22Rv1 (cell line): ENCODE results near the gene ANO9.

Experiments
- H3K27ac ChIP-seq: fragments of 450-650 bp; 2 replicates; pipeline ENCODE4 v1.5.1; 2017
- ZFX ChIP-seq: fragments of 450-650 bp; IDR thresholded peaks from 2 replicates; pipeline ENCODE4 v1.6.1; 2017; ENCODE audit warnings: antibody characterized with exemption, borderline replicate concordance
- TF ChIP-seq, protein P1 (sequence below): fragments of 450-650 bp; IDR thresholded peaks from 2 replicates; pipeline ENCODE4 v1.5.1; 2017; ENCODE audit warnings: mild to moderate bottlenecking

The ANO9 gene

DNA sequence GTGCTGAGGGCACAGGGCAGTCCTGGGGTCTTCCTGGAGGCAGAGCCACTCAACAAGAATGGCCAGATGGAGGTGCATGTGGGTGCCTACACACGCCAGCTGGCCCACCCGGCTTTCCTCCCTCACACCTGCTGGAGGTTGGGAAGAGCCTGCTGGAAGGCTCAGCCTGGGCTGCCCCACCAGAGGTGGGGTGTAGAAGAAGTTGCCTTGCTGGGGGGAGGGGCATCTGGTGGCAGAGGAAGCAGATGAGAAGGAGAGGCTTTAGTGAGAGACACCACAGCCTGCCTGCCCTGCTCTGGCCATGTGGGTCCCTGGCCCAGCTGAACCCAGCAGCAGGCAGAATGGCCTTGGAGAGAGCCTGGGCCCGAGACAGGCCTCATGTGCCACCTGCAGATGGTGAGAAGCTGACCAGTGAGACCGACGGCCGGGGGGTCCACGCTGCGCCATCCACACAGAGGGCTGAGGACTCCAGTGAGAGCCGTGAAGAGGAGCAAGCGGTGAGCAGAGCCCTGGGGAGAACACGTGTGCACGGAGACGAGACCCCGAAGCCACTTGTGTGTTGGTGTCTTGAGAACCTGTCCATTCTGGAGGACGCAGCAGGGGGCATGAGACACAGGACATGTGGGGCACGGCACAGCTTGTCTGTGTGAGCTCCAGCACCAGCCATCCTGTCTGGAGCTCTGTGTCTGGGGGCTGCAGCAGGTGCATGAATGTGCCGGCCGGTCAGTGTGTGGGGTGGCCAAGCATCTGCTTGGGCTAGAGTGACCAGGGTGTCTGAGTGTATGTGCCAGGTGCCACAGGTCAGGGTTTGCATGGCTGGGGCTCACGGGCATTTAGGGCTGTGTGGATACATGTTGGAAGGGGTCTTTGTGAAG lies 69.9 kb downstream of the ANO9 start:
- TF ChIP-seq ZFX = no peak
- TF ChIP-seq, protein P1, sequence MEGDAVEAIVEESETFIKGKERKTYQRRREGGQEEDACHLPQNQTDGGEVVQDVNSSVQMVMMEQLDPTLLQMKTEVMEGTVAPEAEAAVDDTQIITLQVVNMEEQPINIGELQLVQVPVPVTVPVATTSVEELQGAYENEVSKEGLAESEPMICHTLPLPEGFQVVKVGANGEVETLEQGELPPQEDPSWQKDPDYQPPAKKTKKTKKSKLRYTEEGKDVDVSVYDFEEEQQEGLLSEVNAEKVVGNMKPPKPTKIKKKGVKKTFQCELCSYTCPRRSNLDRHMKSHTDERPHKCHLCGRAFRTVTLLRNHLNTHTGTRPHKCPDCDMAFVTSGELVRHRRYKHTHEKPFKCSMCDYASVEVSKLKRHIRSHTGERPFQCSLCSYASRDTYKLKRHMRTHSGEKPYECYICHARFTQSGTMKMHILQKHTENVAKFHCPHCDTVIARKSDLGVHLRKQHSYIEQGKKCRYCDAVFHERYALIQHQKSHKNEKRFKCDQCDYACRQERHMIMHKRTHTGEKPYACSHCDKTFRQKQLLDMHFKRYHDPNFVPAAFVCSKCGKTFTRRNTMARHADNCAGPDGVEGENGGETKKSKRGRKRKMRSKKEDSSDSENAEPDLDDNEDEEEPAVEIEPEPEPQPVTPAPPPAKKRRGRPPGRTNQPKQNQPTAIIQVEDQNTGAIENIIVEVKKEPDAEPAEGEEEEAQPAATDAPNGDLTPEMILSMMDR = no peak
- no peak overlapping the region for H3K27ac ChIP-seq

DNA sequence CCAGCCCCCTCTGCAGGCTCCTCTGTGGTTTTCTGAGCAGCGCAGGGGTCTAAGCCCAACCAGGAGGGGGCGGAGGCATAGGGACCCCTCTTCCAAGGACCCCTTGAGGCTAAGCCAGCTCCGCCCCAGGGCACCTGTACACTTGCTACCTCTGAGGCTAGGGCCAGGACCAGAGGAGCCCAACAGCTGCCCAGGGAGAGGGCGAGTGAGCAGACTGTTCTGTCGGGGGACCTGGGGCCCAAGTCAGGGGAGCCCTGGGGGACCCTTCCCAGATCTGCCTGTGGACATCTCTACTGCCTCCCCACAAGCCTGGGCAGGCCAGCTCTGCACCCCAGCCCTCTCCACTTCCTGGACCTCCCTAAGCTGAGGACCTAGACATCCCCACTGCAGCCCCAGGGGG lies 70.8 kb downstream of the ANO9 start:
- H3K27ac ChIP-seq = no peak overlapping the region
- no peak for TF ChIP-seq ZFX
- TF ChIP-seq, protein P1 = no peak

DNA sequence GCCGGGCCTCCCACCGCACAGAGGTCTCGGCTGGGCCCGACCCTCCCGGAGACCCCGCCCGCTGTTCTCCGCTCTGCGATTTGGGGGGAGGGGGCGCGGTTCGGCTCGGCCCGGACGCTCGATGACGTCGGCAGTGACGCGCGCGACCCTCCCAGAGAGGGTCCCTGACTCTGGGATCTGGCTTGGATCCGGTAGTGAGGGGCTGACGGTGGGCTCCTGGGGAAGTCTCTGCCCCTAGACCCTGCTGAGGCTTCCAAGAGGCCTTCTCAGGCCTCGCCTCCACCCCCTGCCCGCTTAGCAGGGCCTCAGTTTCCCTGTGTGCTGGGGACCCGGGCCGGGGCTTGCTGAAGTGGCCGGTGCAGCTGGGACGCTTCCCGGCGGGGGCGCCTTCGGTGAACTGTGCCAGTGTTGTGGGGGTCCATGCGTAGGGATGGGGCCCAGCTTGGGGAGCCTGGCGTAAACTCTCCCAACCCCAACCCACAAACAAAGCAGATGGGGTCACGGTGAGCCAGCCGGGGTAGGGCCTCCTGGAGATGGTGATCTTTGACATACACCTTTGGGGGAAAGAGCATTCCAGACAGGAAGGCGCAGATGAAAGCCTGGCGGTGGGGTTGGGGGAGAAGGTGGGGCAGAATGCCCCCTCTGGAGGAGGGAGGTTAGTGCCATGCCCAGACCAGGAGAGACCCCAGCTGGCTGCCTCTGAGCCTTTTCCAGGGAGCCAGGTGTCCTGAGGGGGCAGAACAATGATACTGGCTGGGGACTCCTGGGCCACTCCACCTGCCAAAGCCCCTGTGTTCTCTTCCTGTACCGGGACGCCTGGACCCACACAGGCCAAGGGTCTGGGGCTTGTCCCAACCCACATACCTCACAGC lies 71.5 kb downstream of the ANO9 start:
- no peak overlapping the region for H3K27ac ChIP-seq
- TF ChIP-seq, protein P1 = no peak
- TF ChIP-seq ZFX = no peak

DNA sequence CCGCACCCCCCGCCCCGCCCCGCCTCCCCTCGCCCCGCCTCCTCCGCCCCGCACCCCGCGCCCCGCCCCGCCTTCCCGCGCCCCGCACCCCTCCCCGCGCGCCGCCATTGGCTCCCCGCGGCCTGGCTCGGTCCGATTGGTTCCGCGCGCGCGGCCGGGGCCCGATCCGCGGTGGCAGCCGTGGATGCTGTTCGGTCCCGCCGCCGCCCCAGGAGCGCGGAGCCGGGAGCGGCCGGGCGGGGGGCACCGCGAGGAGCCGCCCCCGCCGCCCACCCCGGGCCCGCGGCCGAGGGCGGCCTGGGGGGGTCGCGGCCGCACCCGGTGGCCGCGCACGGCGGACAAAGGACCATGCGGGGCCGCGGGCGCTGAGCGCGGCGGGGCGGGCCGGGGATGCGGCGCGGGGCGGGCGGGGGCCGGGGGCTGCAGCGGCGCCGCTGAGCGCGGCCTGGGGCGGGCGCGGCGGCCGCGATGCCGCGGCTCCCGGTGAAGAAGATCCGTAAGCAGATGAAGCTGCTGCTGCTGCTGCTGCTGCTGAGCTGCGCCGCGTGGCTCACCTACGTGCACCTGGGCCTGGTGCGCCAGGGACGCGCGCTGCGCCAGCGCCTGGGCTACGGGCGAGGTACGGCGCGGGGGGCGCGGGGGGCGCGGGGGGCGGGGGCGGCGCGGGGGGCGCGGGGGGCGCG lies 72.3 kb downstream of the ANO9 start, which contains the start of gene B4GALNT4:
B4GALNT4 (plus strand) TSS at position 164 of the 683 bp plus-strand sequence; CDS start at position 469, 305 bp downstream.
- TF ChIP-seq ZFX = no peak
- TF ChIP-seq, protein P1 = no peak
- no peak within 1 kb of the TSS for H3K27ac ChIP-seq

DNA sequence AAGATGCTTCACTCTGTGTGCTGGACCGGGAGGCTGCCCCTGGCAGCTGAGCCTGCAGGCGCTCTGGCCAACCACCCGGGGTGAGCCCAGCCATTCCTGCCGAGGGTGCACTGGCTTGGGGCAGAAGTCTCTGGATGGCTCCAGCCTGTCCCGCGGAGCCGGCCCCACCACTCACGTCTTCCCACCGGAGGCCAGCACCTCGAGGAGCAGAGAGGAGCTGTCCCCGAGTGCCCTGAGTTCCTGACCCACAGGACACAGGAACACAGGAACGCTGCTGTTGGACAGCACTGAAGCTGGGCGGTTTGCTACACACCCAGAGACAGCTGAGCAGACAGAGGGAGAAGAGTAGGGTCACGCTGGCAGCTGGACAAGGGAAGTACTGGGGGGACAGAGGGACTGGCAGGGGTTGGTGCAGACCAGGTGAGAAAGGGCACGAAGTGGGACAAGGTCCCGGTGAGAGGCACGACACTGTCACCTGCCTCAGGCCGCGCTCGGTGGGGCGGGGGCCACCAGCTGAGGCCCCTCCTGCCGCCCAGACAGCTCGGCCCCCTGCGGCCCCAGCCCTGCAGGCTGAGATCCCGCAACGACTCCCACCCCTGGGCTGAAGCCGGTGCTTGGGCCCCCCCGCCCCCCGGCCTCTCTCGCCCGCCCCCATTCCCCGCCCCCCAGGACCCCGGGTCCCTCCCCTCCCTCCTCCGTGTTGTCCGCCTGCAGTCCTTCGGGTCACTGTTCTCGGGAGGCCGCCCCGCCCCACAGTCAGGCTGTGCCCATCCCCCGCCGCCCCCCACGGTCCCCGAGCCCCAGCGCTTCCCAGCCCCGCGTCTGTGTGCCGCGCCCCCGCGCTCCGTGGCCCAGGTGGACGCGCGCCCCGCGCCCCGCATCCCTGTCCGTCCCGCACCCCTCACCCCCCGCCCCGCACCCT lies 73.1 kb downstream of the ANO9 start:
- H3K27ac ChIP-seq = no peak overlapping the region
- TF ChIP-seq, protein P1 = no peak
- TF ChIP-seq ZFX = no peak

DNA sequence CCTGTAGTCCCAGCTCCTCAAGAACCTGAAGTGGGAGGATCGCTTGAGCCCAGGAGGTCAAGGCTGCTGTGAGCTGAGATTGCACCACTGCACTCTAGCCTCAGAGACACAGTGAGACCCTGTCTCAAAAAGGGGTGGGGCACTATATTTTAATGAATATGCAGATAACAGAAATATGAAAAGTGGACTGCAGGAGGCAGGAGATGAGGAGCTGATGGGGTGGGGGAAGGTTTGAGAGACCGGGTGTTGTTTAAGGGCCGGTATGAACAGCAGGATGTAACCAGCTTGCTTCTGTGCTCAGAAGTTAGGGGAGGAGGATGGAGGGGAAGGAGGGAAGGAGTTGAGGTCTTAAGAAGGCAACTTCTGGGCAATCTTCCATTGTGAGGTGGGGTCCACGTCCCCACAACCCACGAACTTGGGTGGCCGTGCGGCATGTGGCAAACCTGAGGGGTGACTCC lies 73.8 kb downstream of the ANO9 start:
- no peak overlapping the region for H3K27ac ChIP-seq
- TF ChIP-seq, protein P1 = no peak
- TF ChIP-seq ZFX = no peak
